ENCODE data around the gene TRAF3IP1. TPM values are rescaled to one million over a fixed set of nuclear protein-coding genes. Genes with fewer than 3 reads are reported as not detected.
A peak's percentile ranks its signal among the peaks of the same experiment; 100 is the strongest.

The TRAF3IP1 gene
- total and polyA plus RNA-seq, 12 donors = 4.0 to 20.4 (median 10.4) TPM

- Histone ChIP-seq H3K9me3 (no peaks in the 10 kb centered on the region), H3K27ac (no peak overlapping the region), H3K4me1 (peaks cover 0 to 42% (median 17%) of the 10 kb centered on the region in 9 donors), H3K36me3 (peaks cover 0 to 43% (median 27%) of the 10 kb centered on the region in 9 donors), H3K27me3 (no peaks in the 10 kb centered on the region), H3K4me3 (no peak overlapping the region)
- ATAC-seq = peak in 4 of 8 donors; percentile 12 to 31 (median 21)
- 61 to 67% methylated on average over 9 of the region's 9 CpGs for WGBS, 2 donors
- no peak for TF ChIP-seq CTCF (IDR thresholded peaks at IDR 0.05)
- DNase-seq = no peak
- intact Hi-C loops (cut with DNase I) = no loop called here
These were observed 41.5 kb upstream of the TRAF3IP1 start for GRCh38 chr2:238278626-238279323.

- no peak for TF ChIP-seq CTCF (IDR thresholded peaks at IDR 0.05)
- Histone ChIP-seq H3K27ac (no peak overlapping the region), H3K27me3 (no peaks in the 10 kb centered on the region), H3K36me3 (peaks cover 0 to 38% (median 24%) of the 10 kb centered on the region in 9 donors), H3K9me3 (no peaks in the 10 kb centered on the region), H3K4me1 (peaks cover 0 to 46% (median 18%) of the 10 kb centered on the region in 9 donors), H3K4me3 (no peak overlapping the region)
- WGBS, 2 donors = 87 to 94% methylated on average over 6 of the region's 6 CpGs
- ATAC-seq (peak in 1 of 8 donors; percentile 4), DNase-seq (no peak)
- intact Hi-C loops (cut with DNase I) = no loop called here
These were observed 41.0 kb upstream of the TRAF3IP1 start for GRCh38 chr2:238279324-238279682.

GRCh38 chr2:238280083-238280825 lies 40.1 kb upstream of the TRAF3IP1 start:
- H3K36me3 ChIP-seq = peaks cover 0 to 28% (median 17%) of the 10 kb centered on the region in 9 donors
- no peak for TF ChIP-seq CTCF (IDR thresholded peaks at IDR 0.05)
- intact Hi-C loops (cut with DNase I) = no loop called here
- ATAC-seq = no peak
- H3K27ac ChIP-seq = no peak overlapping the region
- 91 to 95% methylated on average over 12 of the region's 12 CpGs for WGBS, 2 donors
- H3K4me3 ChIP-seq = no peak overlapping the region
- no peak for DNase-seq
- no peaks in the 10 kb centered on the region for H3K9me3 ChIP-seq
- no peaks in the 10 kb centered on the region for H3K27me3 ChIP-seq
- peaks cover 0 to 54% (median 27%) of the 10 kb centered on the region in 9 donors for H3K4me1 ChIP-seq

- WGBS, 2 donors = 84 to 86% methylated on average over 13 of the region's 13 CpGs
- peaks cover 2 to 71% (median 44%) of the 10 kb centered on the region in 9 donors for H3K4me1 ChIP-seq
These were observed 38.4 kb upstream of the TRAF3IP1 start for GRCh38 chr2:238281826-238282480.

More at GRCh38 chr2:238281826-238282480, 38.4 kb upstream of the TRAF3IP1 start:
- Histone ChIP-seq H3K4me3 (no peak overlapping the region), H3K27me3 (no peaks in the 10 kb centered on the region), H3K36me3 (peaks cover 0 to 11% (median 2%) of the 10 kb centered on the region in 9 donors), H3K27ac (no peak overlapping the region), H3K9me3 (no peaks in the 10 kb centered on the region)
- intact Hi-C loops (cut with DNase I) = no loop called here
- ATAC-seq (no peak), DNase-seq (no peak)
- TF ChIP-seq CTCF (IDR thresholded peaks at IDR 0.05) = no peak
